GM18502 (cell line): ENCODE measurements around the gene RIPPLY3.

Experiments used
- ATAC-seq: cut with Tn5 transposase; IDR thresholded peaks from one replicate; pipeline ENCODE4 v1.9.1; 2021; ENCODE audit warnings: mild to moderate bottlenecking; ENCODE audit not compliant: unreplicated experiment, poor library complexity

The RIPPLY3 gene

GRCh38 chr21:37006486-37007291, at the start of gene RIPPLY3:
RIPPLY3 (plus strand) TSS chr21:37006702; CDS start chr21:37006773, 71 bp downstream.
- ATAC-seq, result no peak

- ATAC-seq, result no peak
These were observed 47.3 kb upstream of the RIPPLY3 start for GRCh38 chr21:36959020-36959835.

- ATAC-seq, result no peak
These were observed 45.7 kb upstream of the RIPPLY3 start for GRCh38 chr21:36960676-36961284.

GRCh38 chr21:36962098-36962780, 44.3 kb upstream of the RIPPLY3 start:
- ATAC-seq, result no peak

GRCh38 chr21:36964398-36964797, 42.1 kb upstream of the RIPPLY3 start:
- ATAC-seq, result no peak

- ATAC-seq, result no peak
These were observed 41.4 kb upstream of the RIPPLY3 start for GRCh38 chr21:36964827-36965719.

GRCh38 chr21:36965720-36966065, 40.8 kb upstream of the RIPPLY3 start:
- no peak for ATAC-seq

- peak; percentile 84 for ATAC-seq
These were observed 40.3 kb upstream of the RIPPLY3 start, which contains the start of gene HLCS for GRCh38 chr21:36966066-36966820. HLCS (minus strand) TSS chr21:36966669; CDS start chr21:36966638, 31 bp downstream.

GRCh38 chr21:36966821-36967768, 39.4 kb upstream of the RIPPLY3 start:
- peak; percentile 30 for ATAC-seq

GRCh38 chr21:36968414-36968813, 38.1 kb upstream of the RIPPLY3 start:
- no peak for ATAC-seq

- no peak for ATAC-seq
These were observed 37.5 kb upstream of the RIPPLY3 start for GRCh38 chr21:36968976-36969375.

- ATAC-seq, result no peak
These were observed 32.3 kb upstream of the RIPPLY3 start for GRCh38 chr21:36973986-36974850.

GRCh38 chr21:36974851-36975192, 31.7 kb upstream of the RIPPLY3 start:
- ATAC-seq, result no peak

- ATAC-seq, result no peak
These were observed 30.2 kb upstream of the RIPPLY3 start for GRCh38 chr21:36976228-36976861.

- ATAC-seq, result peak; percentile 56
These were observed 29.4 kb upstream of the RIPPLY3 start for GRCh38 chr21:36976882-36977651.
